NCI-H2227 (cell line): ENCODE measurements around the gene TCHP.
A peak's percentile ranks its signal among the peaks of the same experiment; 100 is the strongest.
"Not testable (repeated sequence)": the region's sequence is repeated elsewhere in the genome, so short reads cannot be mapped to it uniquely, and the experiment has no call there.

Experiments used
- DNase-seq: peaks from one replicate; lab custom pipeline; 2025; ENCODE audit not compliant: unreplicated experiment; lab: John Stamatoyannopoulos, UW

TCHP gene

DNA sequence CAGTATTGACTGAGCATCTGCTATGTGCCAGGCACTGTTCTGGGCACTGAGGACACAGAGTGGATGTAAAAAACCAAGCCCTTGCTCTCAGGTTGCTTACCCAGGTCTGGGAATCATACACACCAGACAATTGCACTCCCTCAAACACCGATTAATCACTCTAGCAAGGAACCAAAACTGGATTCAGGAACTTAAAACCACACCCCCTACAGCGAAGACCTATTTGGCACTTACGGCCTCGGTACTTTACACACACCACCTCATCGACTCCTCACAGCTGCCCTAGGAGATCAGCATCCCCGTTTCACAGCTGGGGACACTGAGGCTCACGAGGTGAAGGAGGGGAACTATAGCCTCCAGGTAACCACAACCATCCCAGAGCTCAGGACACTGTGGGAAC is 21.3 kb upstream of the TCHP start:
- no peak for DNase-seq

- DNase-seq = peak; percentile 29
Measured at GRCh38 chr12:109879351-109880042, 20.6 kb upstream of the TCHP start.

- DNase-seq = peak; percentile 95
Measured at GRCh38 chr12:109880043-109880931, 19.8 kb upstream of the TCHP start, which contains the start of gene GLTP. TSS of gene GLTP (minus strand) at chr12:109880541. CDS start at chr12:109880374, 167 bp downstream.

DNA sequence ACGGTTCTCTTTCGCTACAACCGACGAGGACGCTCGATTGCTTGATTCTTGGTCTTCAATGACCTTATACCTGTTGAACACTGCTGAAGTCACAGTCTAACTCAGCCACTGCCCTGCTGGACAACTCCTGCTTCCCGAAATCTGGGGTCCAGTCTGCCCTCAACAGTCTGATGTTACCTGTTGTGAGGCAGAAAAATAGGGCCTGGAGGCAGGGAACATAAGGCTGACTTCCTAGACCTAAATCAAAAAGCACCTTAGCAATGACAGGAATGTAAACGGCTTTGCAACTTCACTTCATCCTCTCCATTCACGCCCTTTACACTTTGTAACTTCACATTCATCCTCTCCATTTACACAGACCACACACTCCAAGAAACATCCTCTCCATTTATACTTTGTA is 19.1 kb upstream of the TCHP start:
- DNase-seq = no peak

GRCh38 chr12:109881752-109882151 is 18.3 kb upstream of the TCHP start:
- no peak for DNase-seq

DNA sequence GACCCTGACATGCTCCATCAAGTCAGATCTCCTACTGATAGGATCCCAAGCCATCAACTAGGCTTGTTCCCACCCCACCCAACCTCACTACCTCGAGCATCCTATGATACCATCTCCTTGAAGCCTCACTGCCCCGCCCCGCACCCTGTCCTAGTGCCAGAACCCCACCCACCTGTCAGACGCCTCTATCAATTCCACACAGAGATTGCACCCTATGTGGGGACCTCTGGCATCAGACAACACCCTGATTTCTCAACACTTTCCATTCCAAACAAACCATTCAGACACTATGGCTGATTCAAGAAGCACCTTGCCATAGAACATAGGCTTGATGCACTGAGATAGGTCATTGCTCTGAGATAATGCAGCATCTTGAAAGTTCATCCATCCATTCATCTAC is 16.6 kb upstream of the TCHP start:
- no peak for DNase-seq

GRCh38 chr12:109885616-109886015 is 14.5 kb upstream of the TCHP start:
- DNase-seq = no peak

DNA sequence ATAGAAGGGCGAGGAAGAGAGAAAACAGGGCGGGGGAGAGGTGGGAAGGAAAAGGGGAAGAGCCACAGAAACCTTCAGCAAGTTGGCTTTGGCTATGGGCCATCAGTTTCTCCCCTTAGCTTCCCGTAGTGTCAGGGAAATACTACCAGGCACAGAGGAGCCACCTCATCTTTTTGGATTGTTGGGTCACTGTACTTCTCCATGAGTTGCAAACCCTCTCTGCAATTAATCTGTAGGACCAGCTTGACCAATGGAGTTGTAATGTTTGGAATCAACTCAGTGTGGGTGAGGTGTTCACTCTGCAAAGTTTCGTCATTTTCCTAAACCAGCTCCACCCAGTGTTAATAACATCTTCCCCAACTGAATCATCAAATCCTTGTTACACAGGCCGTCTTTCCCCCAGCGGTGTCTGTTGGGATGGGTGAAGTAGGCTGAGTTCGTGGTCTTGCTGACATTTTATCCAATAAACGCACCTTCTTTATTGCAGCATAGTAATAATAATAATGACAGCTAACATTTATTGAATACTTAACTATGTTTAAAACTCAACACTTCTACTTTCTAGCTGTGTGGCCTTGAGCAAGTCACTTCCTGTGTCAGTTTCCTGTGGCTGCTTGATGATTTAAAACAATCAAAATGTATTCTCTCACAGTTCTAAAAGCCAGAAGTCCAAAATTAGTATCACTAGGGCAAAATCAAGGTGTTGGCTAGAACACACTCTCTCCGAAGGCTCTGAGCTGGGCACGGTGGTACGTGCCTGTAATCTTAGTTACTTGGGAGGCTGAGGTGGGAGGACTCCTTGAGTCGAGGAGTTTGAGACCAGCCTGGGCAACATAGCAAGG is 11.7 kb upstream of the TCHP start:
- no peak for DNase-seq

- DNase-seq = no peak
Measured at GRCh38 chr12:109890620-109891170, 9.4 kb upstream of the TCHP start.

- not testable (repeated sequence) for DNase-seq
Measured at GRCh38 chr12:109891731-109892130, 8.3 kb upstream of the TCHP start.

DNA sequence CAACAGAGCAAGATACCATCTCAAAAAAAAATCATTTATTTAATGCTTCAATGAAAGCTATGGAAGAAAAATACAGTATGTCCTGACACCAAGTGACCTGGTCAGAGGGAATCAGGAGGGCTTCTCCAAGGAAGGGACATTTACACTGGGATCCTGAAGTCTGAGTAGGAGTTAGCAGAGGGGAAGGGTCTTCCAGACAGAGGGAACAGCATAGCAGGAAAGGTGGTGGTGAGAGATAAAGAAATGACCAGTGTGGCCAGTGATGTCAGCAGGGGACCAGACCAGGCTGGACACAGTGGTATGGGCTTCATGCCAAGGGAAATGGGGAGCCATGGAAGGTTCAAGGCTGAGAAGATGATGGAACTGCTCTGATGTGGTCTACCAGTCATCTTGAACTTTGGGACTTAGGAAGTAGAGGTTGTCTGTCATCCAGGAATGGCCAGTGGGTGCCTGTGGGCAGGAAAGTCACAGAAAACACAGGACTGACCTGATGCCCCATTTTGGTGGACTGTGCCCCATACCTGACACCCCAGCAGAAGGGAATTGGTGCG is 7.8 kb upstream of the TCHP start:
- DNase-seq = no peak

DNA sequence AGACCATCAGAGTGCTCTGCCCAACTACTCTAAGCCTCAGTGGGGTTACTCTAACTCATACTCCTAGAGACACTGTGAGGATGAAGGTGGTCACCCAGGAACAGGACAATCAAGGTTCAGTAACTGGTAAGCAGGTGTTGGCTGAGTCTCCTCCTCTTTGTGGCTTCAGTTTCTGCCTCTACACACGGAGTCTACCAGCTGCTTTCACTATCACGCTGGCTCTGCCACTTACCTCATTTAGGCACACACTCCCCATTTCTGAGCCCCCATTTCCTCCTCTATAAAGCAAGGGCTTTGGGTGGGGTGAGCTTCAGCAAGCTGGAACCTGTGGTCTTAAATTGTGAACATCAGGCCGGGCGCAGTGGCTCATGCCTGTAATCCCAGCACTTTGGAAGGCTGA is 7.3 kb upstream of the TCHP start:
- DNase-seq = no peak

DNA sequence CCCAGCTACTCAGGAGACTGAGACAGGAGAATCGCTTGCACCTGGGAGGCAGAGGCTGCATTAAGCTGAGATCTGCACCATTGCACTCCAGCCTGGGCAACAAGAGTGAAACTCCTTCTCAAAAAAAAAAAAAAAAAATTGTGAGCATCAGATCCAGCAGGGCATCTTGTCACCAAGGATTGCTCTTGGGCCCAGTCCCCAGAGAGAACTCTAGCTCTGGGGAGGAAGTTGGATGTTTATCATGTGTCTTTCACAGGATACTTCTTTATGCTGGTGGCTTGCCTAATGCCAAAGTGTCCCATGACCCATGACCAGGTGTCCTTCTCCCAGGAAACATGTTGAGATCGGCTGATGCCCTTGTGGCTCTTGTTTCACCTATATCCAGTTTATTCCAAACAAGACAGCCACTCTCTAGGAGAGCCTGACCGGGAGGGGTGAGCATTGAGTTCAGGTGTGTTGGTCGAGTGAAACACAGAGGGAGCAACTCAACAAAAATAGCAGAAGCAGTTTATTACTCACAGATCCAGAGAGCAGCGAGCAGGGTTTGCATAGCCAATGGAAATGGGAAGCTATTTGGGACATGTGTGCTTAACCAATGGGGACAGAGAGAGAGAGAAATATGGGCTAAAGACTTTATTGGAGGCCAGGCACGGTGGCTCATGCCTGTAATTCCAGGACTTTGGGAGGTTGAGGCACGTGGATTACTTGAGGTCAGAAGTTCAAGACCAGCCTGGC is 6.6 kb upstream of the TCHP start:
- DNase-seq = no peak

DNA sequence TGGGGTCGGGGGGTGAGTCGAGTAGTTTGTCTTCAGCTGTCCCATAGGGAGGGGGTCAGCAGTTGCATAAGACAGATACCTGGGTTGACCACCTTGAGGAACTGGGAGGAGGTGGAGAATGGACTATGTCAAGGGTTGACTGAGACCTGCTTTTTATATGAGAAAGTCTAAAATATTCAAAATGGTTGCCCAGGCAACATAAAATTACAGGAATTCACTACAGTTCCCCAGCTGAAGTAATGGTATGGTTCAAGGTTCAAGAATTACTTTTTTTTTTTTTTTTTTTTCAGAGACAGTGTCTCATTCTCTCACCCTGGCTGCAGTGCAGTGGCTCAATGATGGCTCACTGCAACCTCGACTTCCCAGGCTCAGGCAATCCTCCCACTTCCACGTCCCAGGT is 5.1 kb upstream of the TCHP start:
- DNase-seq = no peak

DNA sequence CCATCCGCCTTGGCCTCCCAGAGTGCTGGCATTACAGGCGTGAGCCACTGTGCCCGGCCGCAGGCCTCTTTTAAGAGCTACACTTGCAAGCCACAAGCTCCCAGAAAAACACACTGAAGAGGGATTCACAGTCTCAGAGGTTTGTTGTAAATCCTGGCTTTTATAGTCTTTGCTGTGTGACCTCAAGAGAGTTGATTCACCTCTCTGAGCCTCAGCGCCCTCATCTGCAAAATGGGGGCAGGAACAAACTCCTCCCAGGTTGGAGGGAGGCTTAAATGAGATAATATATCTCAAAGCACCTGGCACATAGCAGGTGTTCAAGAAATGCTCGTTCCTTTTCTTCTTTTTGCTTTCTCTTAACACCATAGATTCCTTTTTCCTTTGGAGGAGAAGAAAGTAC is 3.9 kb upstream of the TCHP start:
- no peak for DNase-seq

- no peak for DNase-seq
Measured at GRCh38 chr12:109897029-109897428, 3.0 kb upstream of the TCHP start.

- not testable (repeated sequence) for DNase-seq
Measured at GRCh38 chr12:109899345-109899744, 729 bp upstream of the TCHP start.

- DNase-seq = peak; percentile 38
Measured at GRCh38 chr12:109900752-109901580, 892 bp downstream of the TCHP start.

- no peak for DNase-seq
Measured at GRCh38 chr12:109902891-109903418, 2.9 kb downstream of the TCHP start.
